ENCODE results near the gene RNF13. TPM values are rescaled to one million over a fixed set of nuclear protein-coding genes. Genes with fewer than 3 reads are reported as not detected.

Gene RNF13
- total RNA-seq, 3 donors from 2014 or later = 95.0 to 142 (median 114) TPM

- DNase-seq (ENCODE audit: low spot score in 2 of 2) = no peak
- Histone ChIP-seq H3K9me3 (no peaks in the 10 kb centered on the region), H3K27me3 (no peaks in the 10 kb centered on the region), H3K27ac (no peak overlapping the region), H3K36me3 (peaks cover 3% of the 10 kb centered on the region), H3K4me1 (peaks cover 0 to 1% of the 10 kb centered on the region in 2 donors), H3K4me3 (no peak overlapping the region)
- no peak for TF ChIP-seq POLR2A (IDR thresholded peaks at IDR 0.05)
- no peak for TF ChIP-seq CTCF (IDR thresholded peaks at IDR 0.05)
- TF ChIP-seq POLR2AphosphoS5 (IDR thresholded peaks at IDR 0.05) = no peak
- intact Hi-C loops (cut with DNase I; ENCODE audit: low total_unique reads) = no loop called here
Measured at GRCh38 chr3:149848688-149849087, 35.7 kb downstream of the RNF13 start.

GRCh38 chr3:149850787-149851584 lies 38.0 kb downstream of the RNF13 start:
- H3K36me3 ChIP-seq = peaks cover 3% of the 10 kb centered on the region
- H3K27me3 ChIP-seq = no peaks in the 10 kb centered on the region
- H3K4me1 ChIP-seq = no peaks in the 10 kb centered on the region
- H3K4me3 ChIP-seq = no peak overlapping the region
- DNase-seq (ENCODE audit: low spot score in 2 of 2) = no peak
- H3K27ac ChIP-seq = no peak overlapping the region
- H3K9me3 ChIP-seq = no peaks in the 10 kb centered on the region
- no peak for TF ChIP-seq POLR2A (IDR thresholded peaks at IDR 0.05)
- no peak for TF ChIP-seq POLR2AphosphoS5 (IDR thresholded peaks at IDR 0.05)
- no peak for TF ChIP-seq CTCF (IDR thresholded peaks at IDR 0.05)
- intact Hi-C loops (cut with DNase I; ENCODE audit: low total_unique reads) = no loop called here

GRCh38 chr3:149858911-149859310 lies 45.9 kb downstream of the RNF13 start:
- no peaks in the 10 kb centered on the region for H3K9me3 ChIP-seq
- H3K4me3 ChIP-seq = no peak overlapping the region
- H3K4me1 ChIP-seq = no peaks in the 10 kb centered on the region
- no peak overlapping the region for H3K27ac ChIP-seq
- H3K36me3 ChIP-seq = no peaks in the 10 kb centered on the region
- no peaks in the 10 kb centered on the region for H3K27me3 ChIP-seq
- TF ChIP-seq POLR2AphosphoS5 (IDR thresholded peaks at IDR 0.05) (no peak), POLR2A (IDR thresholded peaks at IDR 0.05) (no peak), CTCF (IDR thresholded peaks at IDR 0.05) (no peak)
- no peak for DNase-seq (ENCODE audit: low spot score in 2 of 2)
- intact Hi-C loops (cut with DNase I; ENCODE audit: low total_unique reads) = no loop called here

GRCh38 chr3:149860881-149861280 lies 47.9 kb downstream of the RNF13 start:
- DNase-seq (ENCODE audit: low spot score in 2 of 2) = no peak
- Histone ChIP-seq H3K4me3 (no peak overlapping the region), H3K27ac (no peak overlapping the region), H3K36me3 (no peaks in the 10 kb centered on the region), H3K9me3 (no peaks in the 10 kb centered on the region), H3K4me1 (no peaks in the 10 kb centered on the region), H3K27me3 (no peaks in the 10 kb centered on the region)
- intact Hi-C loops (cut with DNase I; ENCODE audit: low total_unique reads) = no loop called here
- no peak for TF ChIP-seq CTCF (IDR thresholded peaks at IDR 0.05)
- no peak for TF ChIP-seq POLR2AphosphoS5 (IDR thresholded peaks at IDR 0.05)
- no peak for TF ChIP-seq POLR2A (IDR thresholded peaks at IDR 0.05)

GRCh38 chr3:149867563-149867962 lies 54.5 kb downstream of the RNF13 start:
- no peaks in the 10 kb centered on the region for H3K4me1 ChIP-seq
- H3K27ac ChIP-seq = no peak overlapping the region
- DNase-seq (ENCODE audit: low spot score in 2 of 2) = no peak
- H3K9me3 ChIP-seq = peaks cover 10 to 25% of the 10 kb centered on the region in 2 donors
- TF ChIP-seq POLR2AphosphoS5 (IDR thresholded peaks at IDR 0.05) (no peak), CTCF (IDR thresholded peaks at IDR 0.05) (no peak), POLR2A (IDR thresholded peaks at IDR 0.05) (no peak)
- no peak overlapping the region for H3K4me3 ChIP-seq
- intact Hi-C loops (cut with DNase I; ENCODE audit: low total_unique reads) = no loop called here
- no peaks in the 10 kb centered on the region for H3K36me3 ChIP-seq
- no peaks in the 10 kb centered on the region for H3K27me3 ChIP-seq

Measured in breast epithelium (tissue), 4 donors.